Glutamatergic neuron (in vitro differentiated cells): ENCODE data around the gene PAX9. TPM values are rescaled to one million over a fixed set of nuclear protein-coding genes. Genes with fewer than 3 reads are reported as not detected.

Source experiments
- DNase-seq: peaks from one replicate; pipeline ENCODE4 v3.0.0; 2022
- H3K27ac Mint-ChIP-seq: one replicate; pipeline ENCODE4 v1.8.0; 2020; ENCODE audit warnings: mild to moderate bottlenecking, mixed read lengths, inconsistent platforms; ENCODE audit not compliant: unreplicated experiment
- H3K27me3 Mint-ChIP-seq: one replicate; pipeline ENCODE4 v1.8.0; 2020; ENCODE audit warnings: mild to moderate bottlenecking, moderate library complexity, mixed read lengths, inconsistent platforms; ENCODE audit not compliant: unreplicated experiment
- H3K36me3 Mint-ChIP-seq: one replicate; pipeline ENCODE4 v1.8.0; 2020; ENCODE audit warnings: mild to moderate bottlenecking, mixed read lengths, inconsistent platforms; ENCODE audit not compliant: unreplicated experiment
- H3K4me1 Mint-ChIP-seq: one replicate; pipeline ENCODE4 v1.8.0; 2020; ENCODE audit warnings: mild to moderate bottlenecking, low read depth, mixed read lengths, inconsistent platforms; ENCODE audit not compliant: unreplicated experiment
- H3K4me3 Mint-ChIP-seq: one replicate; pipeline ENCODE4 v1.8.0; 2020; ENCODE audit warnings: mild to moderate bottlenecking, mixed read lengths, inconsistent platforms; ENCODE audit not compliant: unreplicated experiment
- H3K9me3 Mint-ChIP-seq: one replicate; pipeline ENCODE4 v1.8.0; 2020; ENCODE audit warnings: mild to moderate bottlenecking, moderate library complexity, mixed read lengths, inconsistent platforms; ENCODE audit not compliant: unreplicated experiment
- CTCF ChIP-seq: fragments of 200-600 bp; sonication (generic); IDR thresholded peaks from one replicate; pipeline ENCODE4 v1.5.0; 2021; ENCODE audit not compliant: partially characterized antibody, unreplicated experiment
- total RNA-seq: library from RNA; stranded (reverse); fragmentation: NEBNext Ultra II Directional; extraction: Animal tissue kit (Norgen Biotek cat#: 25700); gene quantifications from one replicate; pipeline ENCODE4 v1.2.1, GENCODE V29; 2021; ENCODE audit not compliant: unreplicated experiment

Gene PAX9
- total RNA-seq, 1 donor from 2014 or later, result not detected

DNA sequence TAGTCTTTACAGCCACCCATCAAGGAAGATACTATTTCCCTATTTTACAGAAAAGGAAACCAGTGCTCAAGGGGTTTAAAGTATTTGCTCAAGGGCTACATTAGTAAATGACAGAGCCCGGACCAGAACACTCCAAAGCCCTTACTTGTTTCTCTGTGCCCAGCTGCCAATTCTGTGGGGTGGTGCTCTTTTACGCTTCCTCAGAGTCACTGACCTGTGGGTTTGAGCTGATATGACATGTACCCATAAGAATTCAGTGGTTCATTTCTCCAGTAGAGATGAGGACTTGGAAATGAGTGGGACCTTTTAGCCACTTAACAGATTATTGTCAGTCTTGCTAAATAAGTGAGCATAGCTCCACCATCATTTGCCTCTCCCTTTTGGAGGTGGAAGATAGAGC, 41.8 kb upstream of the PAX9 start:
- no peak overlapping the region for H3K4me3 Mint-ChIP-seq
- H3K9me3 Mint-ChIP-seq, result no peaks in the 10 kb centered on the region
- TF ChIP-seq CTCF, result no peak
- no peak overlapping the region for H3K27ac Mint-ChIP-seq
- no peak for DNase-seq
- H3K27me3 Mint-ChIP-seq, result peaks cover 7% of the 10 kb centered on the region
- no peaks in the 10 kb centered on the region for H3K36me3 Mint-ChIP-seq
- H3K4me1 Mint-ChIP-seq, result peaks cover 9% of the 10 kb centered on the region

- H3K4me3 Mint-ChIP-seq, result no peak overlapping the region
- no peak for TF ChIP-seq CTCF
- H3K4me1 Mint-ChIP-seq, result no peaks in the 10 kb centered on the region
- peaks cover 5% of the 10 kb centered on the region for H3K27me3 Mint-ChIP-seq
- H3K36me3 Mint-ChIP-seq, result no peaks in the 10 kb centered on the region
- no peak overlapping the region for H3K27ac Mint-ChIP-seq
- H3K9me3 Mint-ChIP-seq, result no peaks in the 10 kb centered on the region
- DNase-seq, result no peak
Measured at GRCh38 chr14:36625014-36625413, 36.6 kb upstream of the PAX9 start.

DNA sequence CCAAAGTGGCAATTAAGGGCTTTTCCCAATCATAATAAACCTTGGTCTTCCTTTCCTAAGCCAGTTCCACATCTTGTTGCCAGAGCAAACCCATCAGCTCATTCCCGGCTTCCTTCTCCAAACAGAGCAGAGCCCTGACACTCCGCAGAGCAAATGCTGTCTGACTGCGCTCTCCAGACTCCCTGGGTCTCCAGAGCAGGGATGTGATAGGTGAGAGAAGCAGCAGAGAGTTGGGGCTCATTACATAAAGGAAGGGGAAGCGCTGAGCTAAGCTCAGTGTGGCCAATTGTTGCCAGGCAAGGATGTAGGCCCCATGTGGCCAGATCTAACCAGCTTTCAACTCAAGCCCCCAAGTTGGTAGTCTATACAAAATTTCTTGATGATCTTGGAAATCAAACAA, 36.2 kb upstream of the PAX9 start:
- Mint-ChIP-seq H3K27me3 (peaks cover 4% of the 10 kb centered on the region), H3K27ac (no peak overlapping the region), H3K4me3 (no peak overlapping the region), H3K9me3 (no peaks in the 10 kb centered on the region), H3K4me1 (no peaks in the 10 kb centered on the region), H3K36me3 (no peaks in the 10 kb centered on the region)
- no peak for TF ChIP-seq CTCF
- DNase-seq, result no peak

- DNase-seq, result no peak
- no peaks in the 10 kb centered on the region for H3K9me3 Mint-ChIP-seq
- TF ChIP-seq CTCF, result no peak
- no peaks in the 10 kb centered on the region for H3K27me3 Mint-ChIP-seq
- no peaks in the 10 kb centered on the region for H3K4me1 Mint-ChIP-seq
- H3K36me3 Mint-ChIP-seq, result no peaks in the 10 kb centered on the region
- no peak overlapping the region for H3K4me3 Mint-ChIP-seq
- no peak overlapping the region for H3K27ac Mint-ChIP-seq
Measured at GRCh38 chr14:36626151-36626550, 35.5 kb upstream of the PAX9 start.

GRCh38 chr14:36627981-36628380, 33.7 kb upstream of the PAX9 start:
- H3K4me1 Mint-ChIP-seq, result no peaks in the 10 kb centered on the region

More at GRCh38 chr14:36627981-36628380, 33.7 kb upstream of the PAX9 start:
- H3K4me3 Mint-ChIP-seq, result no peak overlapping the region
- H3K27ac Mint-ChIP-seq, result no peak overlapping the region
- H3K9me3 Mint-ChIP-seq, result no peaks in the 10 kb centered on the region
- H3K27me3 Mint-ChIP-seq, result peaks cover 2% of the 10 kb centered on the region
- DNase-seq, result no peak
- H3K36me3 Mint-ChIP-seq, result no peaks in the 10 kb centered on the region
- no peak for TF ChIP-seq CTCF
